Fibroblast of pulmonary artery (primary cell): ENCODE data around the gene FBXO28.

Experiments
- DNase-seq: peaks from one replicate; pipeline ENCODE4 v3.0.0-alpha.2; 2010; ENCODE audit warnings: low read depth
- H3K4me3 ChIP-seq: replicated peaks from 2 replicates; pipeline ENCODE4 v1.5.1; 2011; ENCODE audit warnings: low read depth, mild to moderate bottlenecking, control low read depth, low read length, moderate library complexity
- CTCF ChIP-seq: IDR thresholded peaks from 2 replicates; pipeline ENCODE4 v1.5.1; 2011; ENCODE audit warnings: mild to moderate bottlenecking, control low read depth, low read length, inconsistent platforms; ENCODE audit errors: missing control alignments

The FBXO28 gene

GRCh38 chr1:224109981-224110380 lies 3.9 kb upstream of the FBXO28 start:
- TF ChIP-seq CTCF: no peak
- H3K4me3 ChIP-seq: no peak overlapping the region

DNA sequence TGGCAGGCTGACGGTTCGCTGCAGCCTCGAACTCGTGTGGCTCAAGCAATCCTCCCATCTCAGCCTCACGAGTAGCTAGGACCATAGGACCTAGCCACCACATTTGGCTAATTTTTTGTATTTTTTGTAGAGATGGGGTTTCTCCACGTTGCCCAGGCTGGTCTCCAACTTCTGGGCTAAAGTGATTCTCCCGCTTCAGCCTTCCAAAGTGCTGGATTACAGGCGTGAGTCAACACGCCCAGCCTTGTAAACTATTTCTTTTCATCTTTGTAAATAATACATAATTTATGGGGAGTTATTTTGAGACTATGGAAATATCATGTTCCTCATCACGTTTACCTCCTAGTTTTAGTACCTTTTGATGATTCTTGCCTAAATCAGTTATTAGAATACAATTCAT lies 906 bp upstream of the FBXO28 start:
- no peak overlapping the region for H3K4me3 ChIP-seq
- no peak for DNase-seq
- no peak for TF ChIP-seq CTCF

More at GRCh38 chr1:224109981-224110380, 3.9 kb upstream of the FBXO28 start:
- DNase-seq: no peak

DNA sequence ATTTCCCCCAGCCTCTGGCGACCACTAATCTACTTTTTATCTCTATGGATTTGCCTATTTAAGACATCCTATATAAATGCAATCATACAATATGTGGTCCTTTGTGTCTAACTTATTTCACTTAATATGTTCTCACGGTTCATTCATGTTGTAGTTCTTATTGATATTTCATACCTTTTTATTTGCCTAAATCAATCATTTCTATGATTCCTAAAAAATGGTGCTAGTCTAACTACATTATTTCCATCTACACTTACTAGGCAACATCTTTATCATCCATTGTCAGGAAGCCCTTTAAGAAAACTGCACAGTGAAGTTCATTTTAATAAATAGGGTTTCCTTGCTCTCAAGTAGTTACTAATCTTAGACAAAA lies 380 bp upstream of the FBXO28 start:
- no peak for TF ChIP-seq CTCF
- H3K4me3 ChIP-seq: peak overlapping the region; percentile 87
- no peak for DNase-seq

GRCh38 chr1:224114787-224115175 lies 870 bp downstream of the FBXO28 start:
- no peak for TF ChIP-seq CTCF
- DNase-seq: peak; percentile 11
- peak overlapping the region; percentile 87 for H3K4me3 ChIP-seq

GRCh38 chr1:224116131-224116530 lies 2.2 kb downstream of the FBXO28 start:
- no peak overlapping the region for H3K4me3 ChIP-seq
- peak; percentile 39 for TF ChIP-seq CTCF
- DNase-seq: peak; percentile 72

GRCh38 chr1:224118688-224119087 lies 4.8 kb downstream of the FBXO28 start:
- no peak for TF ChIP-seq CTCF
- DNase-seq: no peak
- H3K4me3 ChIP-seq: no peak overlapping the region

DNA sequence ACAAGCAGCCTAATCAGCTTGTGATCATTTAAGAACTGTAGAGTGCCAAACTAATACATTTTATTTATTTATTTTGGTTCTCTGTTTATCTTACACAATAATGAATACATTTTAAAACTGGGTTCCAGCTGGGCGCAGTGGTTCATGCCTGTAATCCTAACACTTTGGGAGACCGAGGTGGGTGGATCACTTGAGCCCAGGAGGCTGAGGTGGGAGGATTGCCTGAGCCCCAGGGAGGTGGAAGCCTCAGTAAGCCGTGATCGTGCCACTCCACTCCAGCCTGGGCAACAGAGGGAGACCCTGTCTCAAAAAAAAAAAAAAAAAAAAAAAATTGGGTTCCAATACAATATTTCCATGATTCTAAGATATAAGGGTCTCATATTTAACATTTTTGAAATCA lies 9.2 kb downstream of the FBXO28 start:
- no peak for TF ChIP-seq CTCF
- DNase-seq: no peak
- H3K4me3 ChIP-seq: no peak overlapping the region
